Measurements from ENCODE around the gene SPAG16.
"Not testable (repeated sequence)": the region's sequence is repeated elsewhere in the genome, so short reads cannot be mapped to it uniquely, and the experiment has no call there.

SPAG16 gene

GRCh38 chr2:214062279-214062678 lies 778.0 kb downstream of the SPAG16 start:
- H3K9ac ChIP-seq (ENCODE audit: low read length in 5 of 5); H3K9me3 ChIP-seq (ENCODE audit: control insufficient read depth in 5 of 5, low read length in 5 of 5); H3K27ac ChIP-seq (ENCODE audit: low read depth, low read length); H3K27me3 ChIP-seq (ENCODE audit: control insufficient read depth in 5 of 5, insufficient read depth in 4 of 5, low read length in 5 of 5); H3K4me1 ChIP-seq (ENCODE audit: control insufficient read depth in 5 of 5, insufficient read depth in 5 of 5, low read length in 5 of 5); H3K4me3 ChIP-seq (ENCODE audit: low read depth in 1 of 5, low read length in 5 of 5); H3K36me3 ChIP-seq (ENCODE audit: control insufficient read depth in 5 of 5, insufficient read depth in 5 of 5, low read length in 5 of 5): not testable (repeated sequence)

GRCh38 chr2:214064471-214064870 lies 780.2 kb downstream of the SPAG16 start:
- H3K4me1 ChIP-seq (ENCODE audit: control insufficient read depth in 5 of 5, insufficient read depth in 5 of 5, low read length in 5 of 5): peaks cover 0 to 7% (median 0%) of the 10 kb centered on the region in 5 donors

DNA sequence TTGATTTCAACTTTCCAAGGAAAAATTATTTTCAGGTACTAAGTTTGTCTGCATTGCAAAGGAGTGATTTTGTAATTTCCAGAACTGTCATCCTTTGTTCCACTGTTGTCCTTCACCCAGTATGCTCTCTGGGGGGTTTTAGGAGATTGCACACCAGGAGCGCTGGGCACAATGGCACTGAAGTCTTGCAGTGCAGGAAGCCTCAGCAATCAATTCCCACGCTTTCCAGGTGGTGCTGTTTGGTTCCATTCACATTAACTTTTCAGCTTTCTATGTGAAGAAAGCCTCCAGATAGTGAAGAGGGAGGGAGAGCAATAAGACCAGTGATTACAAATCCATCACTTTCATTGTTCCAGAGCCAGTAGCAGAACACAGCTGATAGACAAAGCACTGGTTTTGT lies 782.6 kb downstream of the SPAG16 start:
- H3K27me3 ChIP-seq (ENCODE audit: control insufficient read depth in 5 of 5, insufficient read depth in 4 of 5, low read length in 5 of 5): no peaks in the 10 kb centered on the region
- peaks cover 0 to 7% (median 0%) of the 10 kb centered on the region in 5 donors for H3K4me1 ChIP-seq (ENCODE audit: control insufficient read depth in 5 of 5, insufficient read depth in 5 of 5, low read length in 5 of 5)
- no peak overlapping the region for H3K4me3 ChIP-seq (ENCODE audit: low read depth in 1 of 5, low read length in 5 of 5)
- H3K27ac ChIP-seq (ENCODE audit: low read depth, low read length): no peak overlapping the region
- H3K36me3 ChIP-seq (ENCODE audit: control insufficient read depth in 5 of 5, insufficient read depth in 5 of 5, low read length in 5 of 5): no peaks in the 10 kb centered on the region
- no peak overlapping the region for H3K9ac ChIP-seq (ENCODE audit: low read length in 5 of 5)
- no peaks in the 10 kb centered on the region for H3K9me3 ChIP-seq (ENCODE audit: control insufficient read depth in 5 of 5, low read length in 5 of 5)

More at GRCh38 chr2:214064471-214064870, 780.2 kb downstream of the SPAG16 start:
- no peak overlapping the region for H3K27ac ChIP-seq (ENCODE audit: low read depth, low read length)
- H3K27me3 ChIP-seq (ENCODE audit: control insufficient read depth in 5 of 5, insufficient read depth in 4 of 5, low read length in 5 of 5): no peaks in the 10 kb centered on the region
- no peak overlapping the region for H3K4me3 ChIP-seq (ENCODE audit: low read depth in 1 of 5, low read length in 5 of 5)
- no peak overlapping the region for H3K9ac ChIP-seq (ENCODE audit: low read length in 5 of 5)
- H3K9me3 ChIP-seq (ENCODE audit: control insufficient read depth in 5 of 5, low read length in 5 of 5): no peaks in the 10 kb centered on the region
- H3K36me3 ChIP-seq (ENCODE audit: control insufficient read depth in 5 of 5, insufficient read depth in 5 of 5, low read length in 5 of 5): no peaks in the 10 kb centered on the region

- Histone ChIP-seq H3K4me1 (ENCODE audit: control insufficient read depth in 5 of 5, insufficient read depth in 5 of 5, low read length in 5 of 5) (peaks cover 0 to 7% (median 0%) of the 10 kb centered on the region in 5 donors), H3K36me3 (ENCODE audit: control insufficient read depth in 5 of 5, insufficient read depth in 5 of 5, low read length in 5 of 5) (no peaks in the 10 kb centered on the region), H3K27me3 (ENCODE audit: control insufficient read depth in 5 of 5, insufficient read depth in 4 of 5, low read length in 5 of 5) (no peaks in the 10 kb centered on the region), H3K9ac (ENCODE audit: low read length in 5 of 5) (no peak overlapping the region), H3K9me3 (ENCODE audit: control insufficient read depth in 5 of 5, low read length in 5 of 5) (no peaks in the 10 kb centered on the region), H3K27ac (ENCODE audit: low read depth, low read length) (no peak overlapping the region), H3K4me3 (ENCODE audit: low read depth in 1 of 5, low read length in 5 of 5) (no peak overlapping the region)
Observed at GRCh38 chr2:214069254-214069653, 785.0 kb downstream of the SPAG16 start.

GRCh38 chr2:214075456-214075855 lies 791.2 kb downstream of the SPAG16 start:
- no peaks in the 10 kb centered on the region for H3K36me3 ChIP-seq (ENCODE audit: control insufficient read depth in 5 of 5, insufficient read depth in 5 of 5, low read length in 5 of 5)
- H3K4me1 ChIP-seq (ENCODE audit: control insufficient read depth in 5 of 5, insufficient read depth in 5 of 5, low read length in 5 of 5): no peaks in the 10 kb centered on the region
- no peak overlapping the region for H3K4me3 ChIP-seq (ENCODE audit: low read depth in 1 of 5, low read length in 5 of 5)
- H3K27me3 ChIP-seq (ENCODE audit: control insufficient read depth in 5 of 5, insufficient read depth in 4 of 5, low read length in 5 of 5): no peaks in the 10 kb centered on the region
- H3K9ac ChIP-seq (ENCODE audit: low read length in 5 of 5): no peak overlapping the region
- no peaks in the 10 kb centered on the region for H3K9me3 ChIP-seq (ENCODE audit: control insufficient read depth in 5 of 5, low read length in 5 of 5)
- no peak overlapping the region for H3K27ac ChIP-seq (ENCODE audit: low read depth, low read length)

- Histone ChIP-seq H3K9ac (ENCODE audit: low read length in 5 of 5) (no peak overlapping the region), H3K4me3 (ENCODE audit: low read depth in 1 of 5, low read length in 5 of 5) (no peak overlapping the region), H3K27ac (ENCODE audit: low read depth, low read length) (no peak overlapping the region), H3K9me3 (ENCODE audit: control insufficient read depth in 5 of 5, low read length in 5 of 5) (no peaks in the 10 kb centered on the region), H3K36me3 (ENCODE audit: control insufficient read depth in 5 of 5, insufficient read depth in 5 of 5, low read length in 5 of 5) (no peaks in the 10 kb centered on the region), H3K27me3 (ENCODE audit: control insufficient read depth in 5 of 5, insufficient read depth in 4 of 5, low read length in 5 of 5) (no peaks in the 10 kb centered on the region), H3K4me1 (ENCODE audit: control insufficient read depth in 5 of 5, insufficient read depth in 5 of 5, low read length in 5 of 5) (no peaks in the 10 kb centered on the region)
Observed at GRCh38 chr2:214076527-214076926, 792.3 kb downstream of the SPAG16 start.

DNA sequence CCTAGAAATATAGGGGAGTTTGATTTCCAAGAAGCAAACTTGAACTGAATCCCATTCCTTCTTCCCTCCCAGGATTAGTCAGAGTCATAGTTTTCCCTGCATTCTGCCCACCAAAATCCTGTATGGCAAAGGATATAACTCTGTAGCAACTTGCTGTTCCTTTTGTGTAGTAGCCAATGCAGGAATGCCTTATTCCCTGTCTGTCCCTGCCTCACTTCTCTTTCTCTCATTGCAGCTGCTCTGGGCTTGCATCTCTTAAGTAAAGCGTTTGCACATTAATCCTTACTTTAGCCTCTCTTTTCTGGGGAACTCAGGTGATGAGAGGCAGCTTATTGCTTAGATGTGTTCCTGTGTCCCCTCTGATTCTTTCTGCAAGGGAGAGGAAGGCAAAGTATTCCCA lies 793.5 kb downstream of the SPAG16 start:
- Histone ChIP-seq H3K9me3 (ENCODE audit: control insufficient read depth in 5 of 5, low read length in 5 of 5) (no peaks in the 10 kb centered on the region), H3K4me1 (ENCODE audit: control insufficient read depth in 5 of 5, insufficient read depth in 5 of 5, low read length in 5 of 5) (no peaks in the 10 kb centered on the region), H3K4me3 (ENCODE audit: low read depth in 1 of 5, low read length in 5 of 5) (no peak overlapping the region), H3K27ac (ENCODE audit: low read depth, low read length) (no peak overlapping the region), H3K36me3 (ENCODE audit: control insufficient read depth in 5 of 5, insufficient read depth in 5 of 5, low read length in 5 of 5) (no peaks in the 10 kb centered on the region), H3K27me3 (ENCODE audit: control insufficient read depth in 5 of 5, insufficient read depth in 4 of 5, low read length in 5 of 5) (no peaks in the 10 kb centered on the region), H3K9ac (ENCODE audit: low read length in 5 of 5) (no peak overlapping the region)

GRCh38 chr2:214079032-214079431 lies 794.8 kb downstream of the SPAG16 start:
- no peaks in the 10 kb centered on the region for H3K9me3 ChIP-seq (ENCODE audit: control insufficient read depth in 5 of 5, low read length in 5 of 5)
- H3K9ac ChIP-seq (ENCODE audit: low read length in 5 of 5): no peak overlapping the region
- H3K36me3 ChIP-seq (ENCODE audit: control insufficient read depth in 5 of 5, insufficient read depth in 5 of 5, low read length in 5 of 5): no peaks in the 10 kb centered on the region
- no peaks in the 10 kb centered on the region for H3K4me1 ChIP-seq (ENCODE audit: control insufficient read depth in 5 of 5, insufficient read depth in 5 of 5, low read length in 5 of 5)
- H3K27ac ChIP-seq (ENCODE audit: low read depth, low read length): no peak overlapping the region
- H3K27me3 ChIP-seq (ENCODE audit: control insufficient read depth in 5 of 5, insufficient read depth in 4 of 5, low read length in 5 of 5): no peaks in the 10 kb centered on the region
- H3K4me3 ChIP-seq (ENCODE audit: low read depth in 1 of 5, low read length in 5 of 5): no peak overlapping the region

DNA sequence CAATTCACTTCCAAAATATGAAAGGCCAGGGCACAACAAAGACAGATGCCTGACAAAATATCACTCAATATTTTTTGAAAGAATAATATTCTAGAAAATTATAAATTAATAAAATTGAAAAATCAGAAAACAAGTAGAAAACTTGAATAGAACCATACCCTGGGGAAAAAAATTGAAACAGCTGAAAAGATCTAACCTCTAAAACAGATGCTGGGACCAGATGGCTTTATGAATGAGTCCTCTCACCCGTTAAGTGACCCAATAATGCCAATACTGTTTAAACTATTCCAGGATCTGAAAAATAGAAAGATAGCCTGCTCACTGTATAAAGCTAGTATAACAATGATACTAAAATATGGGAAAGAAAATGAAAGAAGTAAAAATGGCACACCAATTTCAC lies 804.3 kb downstream of the SPAG16 start:
- H3K4me3 ChIP-seq (ENCODE audit: low read depth in 1 of 5, low read length in 5 of 5): no peak overlapping the region
- H3K27me3 ChIP-seq (ENCODE audit: control insufficient read depth in 5 of 5, insufficient read depth in 4 of 5, low read length in 5 of 5): no peaks in the 10 kb centered on the region
- no peak overlapping the region for H3K9ac ChIP-seq (ENCODE audit: low read length in 5 of 5)
- no peaks in the 10 kb centered on the region for H3K36me3 ChIP-seq (ENCODE audit: control insufficient read depth in 5 of 5, insufficient read depth in 5 of 5, low read length in 5 of 5)
- H3K27ac ChIP-seq (ENCODE audit: low read depth, low read length): no peak overlapping the region
- no peaks in the 10 kb centered on the region for H3K9me3 ChIP-seq (ENCODE audit: control insufficient read depth in 5 of 5, low read length in 5 of 5)
- no peaks in the 10 kb centered on the region for H3K4me1 ChIP-seq (ENCODE audit: control insufficient read depth in 5 of 5, insufficient read depth in 5 of 5, low read length in 5 of 5)

GRCh38 chr2:214096208-214096715 lies 812.0 kb downstream of the SPAG16 start:
- Histone ChIP-seq H3K4me3 (ENCODE audit: low read depth in 1 of 5, low read length in 5 of 5) (no peak overlapping the region), H3K9ac (ENCODE audit: low read length in 5 of 5) (no peak overlapping the region), H3K9me3 (ENCODE audit: control insufficient read depth in 5 of 5, low read length in 5 of 5) (no peaks in the 10 kb centered on the region), H3K27me3 (ENCODE audit: control insufficient read depth in 5 of 5, insufficient read depth in 4 of 5, low read length in 5 of 5) (no peaks in the 10 kb centered on the region), H3K27ac (ENCODE audit: low read depth, low read length) (no peak overlapping the region), H3K4me1 (ENCODE audit: control insufficient read depth in 5 of 5, insufficient read depth in 5 of 5, low read length in 5 of 5) (no peaks in the 10 kb centered on the region), H3K36me3 (ENCODE audit: control insufficient read depth in 5 of 5, insufficient read depth in 5 of 5, low read length in 5 of 5) (no peaks in the 10 kb centered on the region)

- Histone ChIP-seq H3K36me3 (ENCODE audit: control insufficient read depth in 5 of 5, insufficient read depth in 5 of 5, low read length in 5 of 5) (no peaks in the 10 kb centered on the region), H3K4me1 (ENCODE audit: control insufficient read depth in 5 of 5, insufficient read depth in 5 of 5, low read length in 5 of 5) (no peaks in the 10 kb centered on the region), H3K9me3 (ENCODE audit: control insufficient read depth in 5 of 5, low read length in 5 of 5) (no peaks in the 10 kb centered on the region), H3K27me3 (ENCODE audit: control insufficient read depth in 5 of 5, insufficient read depth in 4 of 5, low read length in 5 of 5) (no peaks in the 10 kb centered on the region), H3K4me3 (ENCODE audit: low read depth in 1 of 5, low read length in 5 of 5) (no peak overlapping the region), H3K27ac (ENCODE audit: low read depth, low read length) (no peak overlapping the region), H3K9ac (ENCODE audit: low read length in 5 of 5) (no peak overlapping the region)
Observed at GRCh38 chr2:214098811-214099210, 814.5 kb downstream of the SPAG16 start.
